ENCODE results near the gene GREB1.

Gene GREB1

DNA sequence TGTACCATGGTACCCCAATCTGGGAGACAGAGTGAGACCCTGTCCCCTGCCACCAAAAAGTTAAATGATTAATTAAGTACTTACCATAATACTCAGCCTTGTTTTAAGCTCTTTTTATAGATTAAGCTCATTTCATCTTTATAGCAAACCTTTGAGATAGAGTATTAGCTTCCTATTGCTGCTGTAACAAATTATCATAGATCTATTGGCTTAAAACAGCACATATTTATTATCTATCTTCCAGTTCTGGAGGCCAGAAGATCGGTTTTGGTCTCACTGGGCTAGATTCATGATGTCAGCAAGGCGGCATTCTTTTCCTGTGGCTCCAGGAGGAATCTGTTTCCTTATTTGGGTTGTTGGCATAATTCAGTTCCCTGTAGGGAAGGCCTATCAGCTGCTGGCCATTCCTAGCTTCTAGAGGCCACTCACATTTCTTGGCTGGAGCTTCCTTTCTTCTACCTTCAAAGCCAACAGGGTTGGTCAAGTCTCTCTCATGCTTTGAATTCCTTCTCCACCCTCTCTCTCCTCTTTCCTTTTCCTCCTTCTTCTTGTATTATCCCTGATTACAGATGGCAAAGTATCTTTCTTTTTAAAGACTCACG, 13.7 kb upstream of the GREB1 start:
- Histone ChIP-seq H3K79me2 (ENCODE audit: low read length) (no peaks in the 10 kb centered on the region), H3K4me1 (ENCODE audit: low read length) (0 out of 2 replicates have a peak, but pooled peaks cover 4% of the 10 kb centered on the region), H3K36me3 (replicated peaks; ENCODE audit: low read depth, low read length) (no peaks in the 10 kb centered on the region), H3K9ac (ENCODE audit: low read length) (no peak overlapping the region), H3K4me2 (ENCODE audit: low read length) (no peak overlapping the region), H3K27ac (ENCODE audit: low read length) (no peak overlapping the region), H4K20me1 (ENCODE audit: insufficient read depth, low read length) (no peaks in the 10 kb centered on the region), H3K27me3 (ENCODE audit: low read depth, low read length) (peaks cover 2% of the 10 kb centered on the region; the same call in 1 of the 2 replicates), H3K4me3 (ENCODE audit: low read length) (no peak overlapping the region), H3K9me3 (ENCODE audit: insufficient read depth, low read length) (no peaks in the 10 kb centered on the region), H2AFZ (ENCODE audit: low read depth, low read length) (no peak overlapping the region)
- TF ChIP-seq, protein P1, sequence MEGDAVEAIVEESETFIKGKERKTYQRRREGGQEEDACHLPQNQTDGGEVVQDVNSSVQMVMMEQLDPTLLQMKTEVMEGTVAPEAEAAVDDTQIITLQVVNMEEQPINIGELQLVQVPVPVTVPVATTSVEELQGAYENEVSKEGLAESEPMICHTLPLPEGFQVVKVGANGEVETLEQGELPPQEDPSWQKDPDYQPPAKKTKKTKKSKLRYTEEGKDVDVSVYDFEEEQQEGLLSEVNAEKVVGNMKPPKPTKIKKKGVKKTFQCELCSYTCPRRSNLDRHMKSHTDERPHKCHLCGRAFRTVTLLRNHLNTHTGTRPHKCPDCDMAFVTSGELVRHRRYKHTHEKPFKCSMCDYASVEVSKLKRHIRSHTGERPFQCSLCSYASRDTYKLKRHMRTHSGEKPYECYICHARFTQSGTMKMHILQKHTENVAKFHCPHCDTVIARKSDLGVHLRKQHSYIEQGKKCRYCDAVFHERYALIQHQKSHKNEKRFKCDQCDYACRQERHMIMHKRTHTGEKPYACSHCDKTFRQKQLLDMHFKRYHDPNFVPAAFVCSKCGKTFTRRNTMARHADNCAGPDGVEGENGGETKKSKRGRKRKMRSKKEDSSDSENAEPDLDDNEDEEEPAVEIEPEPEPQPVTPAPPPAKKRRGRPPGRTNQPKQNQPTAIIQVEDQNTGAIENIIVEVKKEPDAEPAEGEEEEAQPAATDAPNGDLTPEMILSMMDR (IDR thresholded peaks at IDR 0.05; ENCODE audit: low read depth, low read length) = no peak
- TF ChIP-seq EZH2phosphoT487 (IDR thresholded peaks at IDR 0.05; ENCODE audit: low read depth) = no peak

DNA sequence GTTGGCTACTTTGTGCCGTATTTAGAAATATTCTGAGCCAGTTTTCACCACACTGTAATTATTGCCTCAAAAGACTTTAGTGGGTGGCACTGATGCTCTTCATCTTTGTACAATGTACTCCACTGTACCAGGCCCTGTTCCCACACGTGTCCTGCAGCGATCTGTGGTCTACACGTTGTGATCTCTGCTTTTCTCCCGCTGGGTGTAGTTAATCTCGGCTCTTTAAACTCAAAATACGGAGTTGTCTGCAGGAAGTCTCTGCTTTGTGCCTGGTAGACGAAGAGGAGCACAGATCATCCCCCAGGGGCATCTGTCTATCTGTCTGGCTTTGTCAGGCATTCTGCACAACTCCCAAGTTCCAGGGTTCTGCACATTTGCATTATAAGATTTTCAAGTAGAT, 12.1 kb upstream of the GREB1 start:
- peaks cover 7% of the 10 kb centered on the region; the same call in 1 of the 2 replicates for H3K27me3 ChIP-seq (ENCODE audit: low read depth, low read length)
- H2AFZ ChIP-seq (ENCODE audit: low read depth, low read length) = no peak overlapping the region
- no peaks in the 10 kb centered on the region for H4K20me1 ChIP-seq (ENCODE audit: insufficient read depth, low read length)
- H3K9me3 ChIP-seq (ENCODE audit: insufficient read depth, low read length) = peaks cover 11% of the 10 kb centered on the region; the same call in 1 of the 2 replicates
- H3K4me2 ChIP-seq (ENCODE audit: low read length) = no peak overlapping the region
- TF ChIP-seq EZH2phosphoT487 (IDR thresholded peaks at IDR 0.05; ENCODE audit: low read depth) = no peak
- TF ChIP-seq, protein P1 (IDR thresholded peaks at IDR 0.05; ENCODE audit: low read depth, low read length) = no peak
- no peak overlapping the region for H3K9ac ChIP-seq (ENCODE audit: low read length)
- H3K4me1 ChIP-seq (ENCODE audit: low read length) = peaks cover 6% of the 10 kb centered on the region
- peaks cover 11% of the 10 kb centered on the region for H3K36me3 ChIP-seq (replicated peaks; ENCODE audit: low read depth, low read length)
- no peaks in the 10 kb centered on the region for H3K79me2 ChIP-seq (ENCODE audit: low read length)
- H3K27ac ChIP-seq (ENCODE audit: low read length) = no peak overlapping the region
- no peak overlapping the region for H3K4me3 ChIP-seq (ENCODE audit: low read length)

DNA sequence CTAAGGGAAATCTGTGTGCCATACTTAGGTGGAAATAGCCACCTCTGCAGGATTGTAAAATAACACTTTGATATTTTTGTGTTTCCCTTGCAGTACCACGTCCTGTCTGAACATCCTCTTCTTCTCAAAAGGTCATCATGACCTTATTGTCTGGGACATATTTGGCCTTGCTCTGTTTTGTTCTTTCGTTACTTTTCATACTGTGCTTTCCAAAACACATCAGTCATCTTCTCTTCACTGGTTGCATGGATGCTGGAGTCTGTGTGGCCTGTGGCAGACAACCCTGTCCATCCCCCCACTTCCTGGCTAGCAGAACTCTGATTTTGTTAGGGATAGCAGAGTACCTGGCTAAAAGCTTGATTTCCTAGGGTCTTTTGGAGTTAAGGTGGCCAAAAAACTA, 9.4 kb upstream of the GREB1 start:
- Histone ChIP-seq H3K4me1 (ENCODE audit: low read length) (peaks cover 24% of the 10 kb centered on the region), H3K4me3 (ENCODE audit: low read length) (no peak overlapping the region), H3K9ac (ENCODE audit: low read length) (no peak overlapping the region), H3K27ac (ENCODE audit: low read length) (no peak overlapping the region), H3K27me3 (ENCODE audit: low read depth, low read length) (peaks cover 29% of the 10 kb centered on the region), H3K79me2 (ENCODE audit: low read length) (no peaks in the 10 kb centered on the region), H2AFZ (ENCODE audit: low read depth, low read length) (no peak overlapping the region), H3K36me3 (replicated peaks; ENCODE audit: low read depth, low read length) (peaks cover 11% of the 10 kb centered on the region), H4K20me1 (ENCODE audit: insufficient read depth, low read length) (no peaks in the 10 kb centered on the region), H3K9me3 (ENCODE audit: insufficient read depth, low read length) (peaks cover 21% of the 10 kb centered on the region; the same call in 1 of the 2 replicates), H3K4me2 (ENCODE audit: low read length) (no peak overlapping the region)
- TF ChIP-seq EZH2phosphoT487 (IDR thresholded peaks at IDR 0.05; ENCODE audit: low read depth) = no peak
- TF ChIP-seq, protein P1 (IDR thresholded peaks at IDR 0.05; ENCODE audit: low read depth, low read length) = no peak

DNA sequence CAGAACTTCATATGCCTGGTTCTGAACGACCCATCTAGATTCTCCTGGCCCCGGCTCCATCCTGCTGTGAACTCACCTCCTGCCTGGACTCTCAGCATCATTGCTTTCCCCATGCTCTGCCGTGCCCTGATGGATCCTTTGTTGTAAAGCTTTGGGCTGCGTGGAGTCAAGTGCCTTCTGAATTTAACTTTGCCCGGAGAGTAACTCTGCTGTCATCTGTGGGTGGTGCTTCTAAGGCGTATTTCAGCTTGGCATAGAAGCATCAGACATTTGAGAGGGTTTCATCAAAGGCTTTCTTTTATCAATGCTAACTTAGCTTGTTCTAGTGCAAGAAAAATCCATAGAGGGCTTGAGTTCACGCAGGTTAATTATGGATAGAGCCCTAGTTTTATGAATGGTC, 8.1 kb upstream of the GREB1 start:
- peaks cover 24% of the 10 kb centered on the region for H3K4me1 ChIP-seq (ENCODE audit: low read length)

More for the DNA sequence above, 8.1 kb upstream of the GREB1 start:
- peaks cover 21% of the 10 kb centered on the region; the same call in 1 of the 2 replicates for H3K9me3 ChIP-seq (ENCODE audit: insufficient read depth, low read length)
- H4K20me1 ChIP-seq (ENCODE audit: insufficient read depth, low read length) = no peaks in the 10 kb centered on the region
- no peak overlapping the region for H3K9ac ChIP-seq (ENCODE audit: low read length)
- peaks cover 11% of the 10 kb centered on the region for H3K36me3 ChIP-seq (replicated peaks; ENCODE audit: low read depth, low read length)
- no peak overlapping the region for H3K4me2 ChIP-seq (ENCODE audit: low read length)
- H3K27me3 ChIP-seq (ENCODE audit: low read depth, low read length) = peaks cover 32% of the 10 kb centered on the region
- H3K27ac ChIP-seq (ENCODE audit: low read length) = no peak overlapping the region
- no peak overlapping the region for H2AFZ ChIP-seq (ENCODE audit: low read depth, low read length)
- no peaks in the 10 kb centered on the region for H3K79me2 ChIP-seq (ENCODE audit: low read length)
- TF ChIP-seq EZH2phosphoT487 (IDR thresholded peaks at IDR 0.05; ENCODE audit: low read depth) = no peak
- TF ChIP-seq, protein P1 (IDR thresholded peaks at IDR 0.05; ENCODE audit: low read depth, low read length) = no peak
- no peak overlapping the region for H3K4me3 ChIP-seq (ENCODE audit: low read length)

All from OCI-LY3 (cell line).